ENCODE data around the gene RAB25.

The RAB25 gene

DNA sequence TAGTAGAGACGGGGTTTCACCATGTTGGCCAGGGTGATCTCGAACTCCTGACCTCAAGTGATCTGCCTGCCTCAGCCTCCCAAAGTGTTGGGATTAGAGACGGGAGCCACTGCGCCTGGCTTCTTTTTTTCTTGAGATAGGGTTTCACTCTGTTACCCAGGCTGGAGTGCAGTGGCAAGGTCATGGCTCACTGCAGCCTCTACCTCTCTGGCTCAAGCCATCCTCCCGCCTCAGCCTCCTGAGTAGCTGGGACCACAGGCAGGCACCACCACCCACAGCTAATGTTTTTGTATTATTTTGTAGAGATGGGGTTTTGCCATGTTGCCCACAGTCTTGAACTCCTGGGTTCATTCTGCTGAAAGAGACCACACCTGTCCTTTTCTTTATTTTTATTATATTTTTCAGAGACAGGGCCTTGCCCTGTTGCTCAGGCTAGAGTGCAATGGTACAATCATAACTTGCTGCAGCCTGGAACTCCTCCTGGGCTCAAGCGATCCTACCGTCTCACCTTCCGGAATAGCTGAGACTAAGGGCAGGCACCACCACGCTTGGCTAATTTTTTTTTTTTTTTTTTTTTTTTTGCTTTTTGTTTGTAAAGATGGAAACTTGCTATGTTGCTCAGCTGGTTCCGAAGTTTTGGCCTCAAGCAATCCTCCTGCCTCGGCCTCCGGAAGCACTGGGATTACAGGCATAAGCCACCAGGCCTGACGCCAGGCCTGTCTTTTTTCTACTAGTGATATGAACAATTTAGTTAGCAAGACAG lies 56.6 kb downstream of the RAB25 start:
- no peak overlapping the region for H3K27ac ChIP-seq (ENCODE audit: low read depth, low read length)
- no peak overlapping the region for H3K4me2 ChIP-seq (ENCODE audit: low read length)
- peaks cover 11% of the 10 kb centered on the region for H3K4me1 ChIP-seq (ENCODE audit: control insufficient read depth, low read length)
- H3K4me3 ChIP-seq (ENCODE audit: low read length), result no peak overlapping the region
- TF ChIP-seq, protein P1, sequence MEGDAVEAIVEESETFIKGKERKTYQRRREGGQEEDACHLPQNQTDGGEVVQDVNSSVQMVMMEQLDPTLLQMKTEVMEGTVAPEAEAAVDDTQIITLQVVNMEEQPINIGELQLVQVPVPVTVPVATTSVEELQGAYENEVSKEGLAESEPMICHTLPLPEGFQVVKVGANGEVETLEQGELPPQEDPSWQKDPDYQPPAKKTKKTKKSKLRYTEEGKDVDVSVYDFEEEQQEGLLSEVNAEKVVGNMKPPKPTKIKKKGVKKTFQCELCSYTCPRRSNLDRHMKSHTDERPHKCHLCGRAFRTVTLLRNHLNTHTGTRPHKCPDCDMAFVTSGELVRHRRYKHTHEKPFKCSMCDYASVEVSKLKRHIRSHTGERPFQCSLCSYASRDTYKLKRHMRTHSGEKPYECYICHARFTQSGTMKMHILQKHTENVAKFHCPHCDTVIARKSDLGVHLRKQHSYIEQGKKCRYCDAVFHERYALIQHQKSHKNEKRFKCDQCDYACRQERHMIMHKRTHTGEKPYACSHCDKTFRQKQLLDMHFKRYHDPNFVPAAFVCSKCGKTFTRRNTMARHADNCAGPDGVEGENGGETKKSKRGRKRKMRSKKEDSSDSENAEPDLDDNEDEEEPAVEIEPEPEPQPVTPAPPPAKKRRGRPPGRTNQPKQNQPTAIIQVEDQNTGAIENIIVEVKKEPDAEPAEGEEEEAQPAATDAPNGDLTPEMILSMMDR (IDR thresholded peaks at IDR 0.05; ENCODE audit: low read depth, low read length, poor library complexity, severe bottlenecking), result no peak
- TF ChIP-seq EZH2phosphoT487 (IDR thresholded peaks at IDR 0.05; ENCODE audit: borderline replicate concordance, low read length), result no peak
- 0 out of 2 replicates have a peak, but pooled peaks cover 3% of the 10 kb centered on the region for H4K20me1 ChIP-seq (ENCODE audit: control insufficient read depth, insufficient read depth, low read depth, low read length)
- no peaks in the 10 kb centered on the region for H3K9me3 ChIP-seq (ENCODE audit: control insufficient read depth, insufficient read depth, low read length)
- H3K36me3 ChIP-seq (ENCODE audit: control insufficient read depth, low read length), result no peaks in the 10 kb centered on the region
- no peaks in the 10 kb centered on the region for H3K79me2 ChIP-seq (ENCODE audit: control insufficient read depth, low read length)
- H3F3A ChIP-seq (ENCODE audit: control insufficient read depth, insufficient read depth), result no peaks in the 10 kb centered on the region
- H3K27me3 ChIP-seq (ENCODE audit: control insufficient read depth, low read length), result peaks cover 38% of the 10 kb centered on the region
- no peaks in the 10 kb centered on the region for H3K9me2 ChIP-seq (replicated peaks; ENCODE audit: control insufficient read depth, low read length)

GRCh38 chr1:156118177-156118868 lies 57.4 kb downstream of the RAB25 start:
- Histone ChIP-seq H3K4me2 (ENCODE audit: low read length) (no peak overlapping the region), H3K27me3 (ENCODE audit: control insufficient read depth, low read length) (peaks cover 33% of the 10 kb centered on the region), H3K27ac (ENCODE audit: low read depth, low read length) (no peak overlapping the region), H3K4me1 (ENCODE audit: control insufficient read depth, low read length) (peaks cover 12% of the 10 kb centered on the region), H3F3A (ENCODE audit: control insufficient read depth, insufficient read depth) (no peaks in the 10 kb centered on the region), H3K4me3 (ENCODE audit: low read length) (no peak overlapping the region), H3K36me3 (ENCODE audit: control insufficient read depth, low read length) (no peaks in the 10 kb centered on the region), H3K9me2 (replicated peaks; ENCODE audit: control insufficient read depth, low read length) (no peaks in the 10 kb centered on the region), H3K79me2 (ENCODE audit: control insufficient read depth, low read length) (no peaks in the 10 kb centered on the region), H3K9me3 (ENCODE audit: control insufficient read depth, insufficient read depth, low read length) (no peaks in the 10 kb centered on the region), H4K20me1 (ENCODE audit: control insufficient read depth, insufficient read depth, low read depth, low read length) (0 out of 2 replicates have a peak, but pooled peaks cover 3% of the 10 kb centered on the region)
- TF ChIP-seq EZH2phosphoT487 (IDR thresholded peaks at IDR 0.05; ENCODE audit: borderline replicate concordance, low read length), result no peak
- TF ChIP-seq, protein P1 (IDR thresholded peaks at IDR 0.05; ENCODE audit: low read depth, low read length, poor library complexity, severe bottlenecking), result no peak

DNA sequence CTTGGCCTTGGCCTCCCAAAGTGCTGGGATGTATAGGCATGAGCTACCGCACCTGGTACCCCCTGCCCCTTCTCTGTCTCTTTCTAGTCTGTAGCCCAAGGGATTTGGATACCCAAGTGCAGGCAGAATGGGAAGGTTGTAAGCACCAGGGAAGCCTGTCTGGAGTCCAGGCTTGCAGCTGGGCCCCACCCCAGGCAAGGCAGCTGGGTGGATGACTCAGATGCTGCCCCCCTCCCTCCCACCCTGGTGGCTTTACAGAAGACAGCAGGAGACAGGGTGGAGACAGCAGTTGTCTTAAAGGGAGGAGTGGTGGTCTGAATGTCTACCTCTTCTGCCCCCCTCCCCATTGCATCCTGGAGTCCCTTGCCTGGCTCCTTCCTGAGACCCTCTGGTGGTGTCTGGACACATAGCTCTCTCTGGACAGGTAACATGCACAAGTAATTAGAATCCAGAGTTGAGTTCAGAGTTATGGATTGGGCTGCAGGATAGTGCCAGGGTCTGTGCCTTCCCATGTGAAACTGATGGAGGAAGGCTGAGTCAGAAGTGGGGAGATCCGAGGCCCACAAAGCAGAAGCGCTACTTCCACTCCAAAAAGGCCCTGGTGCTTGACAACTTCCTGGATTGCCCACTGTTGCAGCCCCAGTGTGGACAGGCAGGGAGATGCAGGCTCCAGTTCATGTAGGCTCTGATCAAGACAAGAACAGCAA lies 58.7 kb downstream of the RAB25 start:
- Histone ChIP-seq H3K9me2 (replicated peaks; ENCODE audit: control insufficient read depth, low read length) (no peaks in the 10 kb centered on the region), H3K4me3 (ENCODE audit: low read length) (no peak overlapping the region), H3K27ac (ENCODE audit: low read depth, low read length) (no peak overlapping the region), H3K4me2 (ENCODE audit: low read length) (no peak overlapping the region), H3K27me3 (ENCODE audit: control insufficient read depth, low read length) (peaks cover 20% of the 10 kb centered on the region), H4K20me1 (ENCODE audit: control insufficient read depth, insufficient read depth, low read depth, low read length) (no peaks in the 10 kb centered on the region), H3F3A (ENCODE audit: control insufficient read depth, insufficient read depth) (no peaks in the 10 kb centered on the region; the same call in 1 of the 2 replicates), H3K9me3 (ENCODE audit: control insufficient read depth, insufficient read depth, low read length) (no peaks in the 10 kb centered on the region), H3K4me1 (ENCODE audit: control insufficient read depth, low read length) (peaks cover 20% of the 10 kb centered on the region), H3K36me3 (ENCODE audit: control insufficient read depth, low read length) (no peaks in the 10 kb centered on the region), H3K79me2 (ENCODE audit: control insufficient read depth, low read length) (no peaks in the 10 kb centered on the region)
- TF ChIP-seq, protein P1 (IDR thresholded peaks at IDR 0.05; ENCODE audit: low read depth, low read length, poor library complexity, severe bottlenecking), result no peak
- TF ChIP-seq EZH2phosphoT487 (IDR thresholded peaks at IDR 0.05; ENCODE audit: borderline replicate concordance, low read length), result no peak

All from DOHH2 (cell line).